ENCODE data around the gene C16orf89. TPM values are rescaled to one million over a fixed set of nuclear protein-coding genes. Genes with fewer than 3 reads are reported as not detected.

C16orf89 gene
- total RNA-seq, 2 donors from 2014 or later = 0.51 TPM; not detected in 1

GRCh38 chr16:5036228-5037156 lies 29.3 kb downstream of the C16orf89 start:
- Mint-ChIP-seq H3K9me3 (no peaks in the 10 kb centered on the region), H3K27me3 (ENCODE audit: insufficient read depth) (peaks cover 24% of the 10 kb centered on the region), H3K36me3 (ENCODE audit: low read depth) (no peaks in the 10 kb centered on the region), H3K27ac (peak overlapping the region; percentile 84), H3K4me1 (peaks cover 32% of the 10 kb centered on the region), H3K4me3 (peak overlapping the region; percentile 14)
- H3K9me3 ChIP-seq (ENCODE audit: control insufficient read depth, low read length) = no peaks in the 10 kb centered on the region
- no peak overlapping the region for H3K9ac ChIP-seq (ENCODE audit: extremely low read depth, low read length, poor library complexity, severe bottlenecking)
- peak; percentile 2 for TF ChIP-seq CTCF (conservative IDR thresholded peaks at IDR 0.05)
- H3K36me3 ChIP-seq (ENCODE audit: control insufficient read depth, insufficient read depth, low read length) = no peaks in the 10 kb centered on the region
- H3K4me3 ChIP-seq (ENCODE audit: low read length) = no peak overlapping the region
- H3K27me3 ChIP-seq (ENCODE audit: control insufficient read depth, insufficient read depth, low read length, poor library complexity, severe bottlenecking) = peaks cover 12% of the 10 kb centered on the region
- peaks cover 10% of the 10 kb centered on the region for H3K4me1 ChIP-seq (ENCODE audit: control insufficient read depth, insufficient read depth, low read length)
- DNase-seq = peak; percentile 81
- 66 to 72% methylated on average over 8 to 12 of the region's 12 CpGs for WGBS, 2 experiments (ENCODE audit: insufficient coverage in 1 of 2, insufficient read length in 1 of 2)
- H3K27ac ChIP-seq (ENCODE audit: low read depth, low read length) = no peak overlapping the region

GRCh38 chr16:5035909-5036227 lies 29.9 kb downstream of the C16orf89 start:
- Histone ChIP-seq H3K9me3 (ENCODE audit: control insufficient read depth, low read length) (no peaks in the 10 kb centered on the region), H3K9ac (ENCODE audit: extremely low read depth, low read length, poor library complexity, severe bottlenecking) (peak overlapping the region; percentile 42), H3K27ac (ENCODE audit: low read depth, low read length) (no peak overlapping the region), H3K4me3 (ENCODE audit: low read length) (no peak overlapping the region), H3K4me1 (ENCODE audit: control insufficient read depth, insufficient read depth, low read length) (peaks cover 10% of the 10 kb centered on the region), H3K27me3 (ENCODE audit: control insufficient read depth, insufficient read depth, low read length, poor library complexity, severe bottlenecking) (peaks cover 8% of the 10 kb centered on the region), H3K36me3 (ENCODE audit: control insufficient read depth, insufficient read depth, low read length) (no peaks in the 10 kb centered on the region)
- H3K9me3 Mint-ChIP-seq = no peaks in the 10 kb centered on the region
- peak overlapping the region; percentile 84 for H3K27ac Mint-ChIP-seq
- H3K4me3 Mint-ChIP-seq = no peak overlapping the region
- H3K4me1 Mint-ChIP-seq = peaks cover 32% of the 10 kb centered on the region
- peaks cover 17% of the 10 kb centered on the region for H3K27me3 Mint-ChIP-seq (ENCODE audit: insufficient read depth)
- WGBS, 2 experiments (ENCODE audit: insufficient coverage in 1 of 2, insufficient read length in 1 of 2) = 97 to 100% methylated on average over 1 of the region's 1 CpG
- H3K36me3 Mint-ChIP-seq (ENCODE audit: low read depth) = no peaks in the 10 kb centered on the region
- no peak for TF ChIP-seq CTCF (conservative IDR thresholded peaks at IDR 0.05)
- DNase-seq = no peak

GRCh38 chr16:5034167-5034523 lies 31.6 kb downstream of the C16orf89 start:
- Histone ChIP-seq H3K9me3 (ENCODE audit: control insufficient read depth, low read length) (no peaks in the 10 kb centered on the region), H3K4me1 (ENCODE audit: control insufficient read depth, insufficient read depth, low read length) (peaks cover 10% of the 10 kb centered on the region), H3K27ac (ENCODE audit: low read depth, low read length) (no peak overlapping the region), H3K36me3 (ENCODE audit: control insufficient read depth, insufficient read depth, low read length) (peaks cover 3% of the 10 kb centered on the region), H3K4me3 (ENCODE audit: low read length) (peak overlapping the region; percentile 82), H3K9ac (ENCODE audit: extremely low read depth, low read length, poor library complexity, severe bottlenecking) (peak overlapping the region; percentile 81), H3K27me3 (ENCODE audit: control insufficient read depth, insufficient read depth, low read length, poor library complexity, severe bottlenecking) (peaks cover 6% of the 10 kb centered on the region)
- peak overlapping the region; percentile 92 for H3K27ac Mint-ChIP-seq
- peak overlapping the region; percentile 60 for H3K4me3 Mint-ChIP-seq
- no peaks in the 10 kb centered on the region for H3K9me3 Mint-ChIP-seq
- no peak for TF ChIP-seq CTCF (conservative IDR thresholded peaks at IDR 0.05)
- H3K4me1 Mint-ChIP-seq = peaks cover 32% of the 10 kb centered on the region
- WGBS, 2 experiments (ENCODE audit: insufficient coverage in 1 of 2, insufficient read length in 1 of 2) = 45 to 54% methylated on average over 2 of the region's 2 CpGs
- DNase-seq = no peak
- no peaks in the 10 kb centered on the region for H3K36me3 Mint-ChIP-seq (ENCODE audit: low read depth)
- peaks cover 11% of the 10 kb centered on the region for H3K27me3 Mint-ChIP-seq (ENCODE audit: insufficient read depth)

Measured in endodermal cell (in vitro differentiated cells).